Measurements from ENCODE around the gene GLIS1. TPM values are rescaled to one million over a fixed set of nuclear protein-coding genes. Genes with fewer than 3 reads are reported as not detected.

GLIS1 gene
- total and polyA plus RNA-seq, 2 donors (not counting 3 experiments of a cell fraction or from before 2014, with no cell fraction given) = not detected

GRCh38 chr1:53468374-53468773 is 270.6 kb downstream of the GLIS1 start:
- H3K9ac ChIP-seq (replicated peaks; ENCODE audit: extremely low read depth, insufficient read depth, low read length) = no peak overlapping the region
- no peak overlapping the region for H3K4me3 ChIP-seq (replicated peaks in 1 of 3; ENCODE audit: insufficient read depth in 1 of 3, low read depth in 1 of 3, low read length in 3 of 3)
- ChIA-PET POLR2A (no interaction called here), CTCF (interaction anchor here (1.5 kb wide), 1 partner anchor 24 kb away, joined by 6 read pairs; no protein-coding TSS in a partner anchor)
- FAIRE-seq (no peak), DNase-seq (ENCODE audit: low read depth, low spot score) (no peak)
- no peak overlapping the region for H3K27ac ChIP-seq (ENCODE audit: insufficient read depth, low read depth, low read length)
- H3K36me3 ChIP-seq (ENCODE audit: control insufficient read depth in 2 of 2, extremely low read depth in 1 of 2, insufficient read depth in 2 of 2, low read length in 2 of 2) = no peaks in the 10 kb centered on the region
- no peaks in the 10 kb centered on the region for H3K9me3 ChIP-seq (replicated peaks; ENCODE audit: control insufficient read depth, insufficient read depth, low read length)
- intact Hi-C loops (cut with micrococcal nuclease) = no loop called here
- dilution Hi-C loops (cut with MboI; ENCODE audit: extremely low pct_ligation_motif_present, low sequenced_read_pairs) = no loop called here
- H3K4me1 ChIP-seq (ENCODE audit: control insufficient read depth, extremely low read depth, insufficient read depth, low read length) = no peaks in the 10 kb centered on the region
- no peaks in the 10 kb centered on the region for H3K79me2 ChIP-seq (ENCODE audit: control insufficient read depth, insufficient read depth, low read length)
- H3K27me3 ChIP-seq (ENCODE audit: control insufficient read depth in 2 of 2, insufficient read depth in 2 of 2, low read length in 2 of 2) = no peaks in the 10 kb centered on the region
- no peaks in the 10 kb centered on the region for H4K20me1 ChIP-seq (replicated peaks; ENCODE audit: control insufficient read depth, extremely low read depth, insufficient read depth, low read length)
- no peaks in the 10 kb centered on the region for H3K9me1 ChIP-seq (replicated peaks; ENCODE audit: control insufficient read depth, extremely low read depth, insufficient read depth, low read length)
- TF ChIP-seq MAX (IDR thresholded peaks at IDR 0.05; ENCODE audit: insufficient read depth, insufficient read length) (no peak), MYC (IDR thresholded peaks at IDR 0.05; ENCODE audit: low read depth, low read length) (no peak), JUN (IDR thresholded peaks at IDR 0.05; ENCODE audit: borderline replicate concordance, insufficient read depth, insufficient read length, low read depth) (no peak), POLR2A (IDR thresholded peaks at IDR 0.05; ENCODE audit: low read depth, low read length) (no peak), GATA2 (IDR thresholded peaks at IDR 0.05; ENCODE audit: insufficient read depth, insufficient read length, low read depth, low read length) (no peak), FOS (IDR thresholded peaks at IDR 0.05; ENCODE audit: borderline replicate concordance, insufficient read depth, low read length) (no peak), CTCF (IDR thresholded peaks at IDR 0.05; ENCODE audit: extremely low read depth in 1 of 2, insufficient read depth in 1 of 2, low read depth in 1 of 2, low read length in 2 of 2) (no peak), EZH2 (IDR thresholded peaks at IDR 0.05; ENCODE audit: borderline replicate concordance, low read depth, low read length, severe bottlenecking) (no peak), POLR2AphosphoS5 (IDR thresholded peaks at IDR 0.05; ENCODE audit: insufficient read depth, low read depth, low read length) (no peak)
- no TSS peak for BruUV-seq (replicated peaks)
- H3K4me2 ChIP-seq (ENCODE audit: insufficient read depth, low read length) = no peak overlapping the region
- no peak overlapping the region for H2AFZ ChIP-seq (ENCODE audit: low read depth, low read length)
